K562 (cell line): Measurements from ENCODE around the gene CACNA1I. TPM values are rescaled to one million over a fixed set of nuclear protein-coding genes. Genes with fewer than 3 reads are reported as not detected.

ENCODE experiments used
- ATAC-seq: fragments of 200-7000 bp; cut with Tn5 transposase; 3 replicates; pipeline ENCODE4 v1.9.1; 2020; ENCODE audit warnings: moderate library complexity
- BruUV-seq: library from RNA; stranded (reverse); fragments of 400-500 nt; replicated peaks from 2 replicates; lab custom pipeline; 2021; lab: Mats Ljungman, UMichigan
- CTCF ChIA-PET: fragments of 300-600 bp; formaldehyde crosslinking; extraction: SDS; loops from one replicate; lab custom pipeline; 2021; ENCODE audit warnings: low intra/inter-chr PET ratio; lab: Yijun Ruan, JAX
- POLR2A ChIA-PET: fragments of 300-600, 350-650 bp; sonication (Branson Sonifier 250); formaldehyde crosslinking; extraction: SDS; loops from one replicate; lab custom pipeline; 2021; ENCODE audit warnings: antibody characterized with exemption, inconsistent platforms; lab: Yijun Ruan, JAX
- DNase-seq, 4 experiments: peaks; one replicate each; pipeline versions ENCODE4 v3.0.0 to v3.0.0-alpha.2; 2011 to 2018; ENCODE audit warnings: low spot score in 3 of 4, mixed read lengths in 3 of 4; ENCODE audit errors: extremely low read depth in 1 of 4
- FAIRE-seq: peaks from 2 replicates; lab custom pipeline; 2011; peaks lifted over from hg19 to GRCh38; lab: Jason Lieb, UNC
- H2AFZ ChIP-seq: 2 replicates; pipeline ENCODE4 v1.6.0; 2011; ENCODE audit warnings: low read depth, low read length, control low read depth, inconsistent platforms
- H3K27ac ChIP-seq: fragments of 200-600 bp; 3 replicates; pipeline ENCODE4 v1.8.0; 2011; ENCODE audit warnings: low read depth, mild to moderate bottlenecking, control low read depth, inconsistent platforms, low read length, moderate library complexity, mixed read lengths; ENCODE audit errors: extremely low read depth
- H3K27me3 ChIP-seq, 2 experiments: fragments of 300-600 bp in 1 of 2; 2 replicates in 1 of 2; 3 replicates in 1 of 2; pipeline versions ENCODE4 v1.6.0 to v1.8.0; 2011; ENCODE audit warnings: inconsistent platforms in 2 of 2, low read length in 2 of 2, mild to moderate bottlenecking in 1 of 2, mixed read lengths in 1 of 2, moderate library complexity in 1 of 2; ENCODE audit not compliant: control insufficient read depth in 2 of 2, insufficient read depth in 2 of 2
- H3K36me3 ChIP-seq: fragments of 300-600 bp; 3 replicates; pipeline ENCODE4 v1.8.0; 2011; ENCODE audit warnings: mild to moderate bottlenecking, low read length, inconsistent platforms; ENCODE audit not compliant: control insufficient read depth, insufficient read depth
- H3K4me1 ChIP-seq, 2 experiments: fragments of 200-600 bp in 1 of 2; replicated peaks in 1 of 2; 2 replicates in 1 of 2; 3 replicates in 1 of 2; pipeline versions ENCODE4 v1.5.1 to v1.8.0; 2011; ENCODE audit warnings: inconsistent platforms in 2 of 2, low read length in 2 of 2, mild to moderate bottlenecking in 1 of 2, mixed read lengths in 1 of 2, moderate library complexity in 1 of 2; ENCODE audit not compliant: control insufficient read depth in 2 of 2, insufficient read depth in 2 of 2
- H3K4me2 ChIP-seq: 2 replicates; pipeline ENCODE4 v1.6.1; 2011; ENCODE audit warnings: low read length, control low read depth, inconsistent platforms, mixed read lengths; ENCODE audit not compliant: insufficient read depth
- H3K4me3 ChIP-seq: fragments of 200-600 bp; sonication (generic), shearing (Covaris generic); 2 replicates; pipeline ENCODE4 v1.5.1; 2016; ENCODE audit warnings: control low read depth, inconsistent platforms
- H3K79me2 ChIP-seq: fragments of 200-600 bp; 3 replicates; pipeline ENCODE4 v1.8.0; 2011; ENCODE audit warnings: low read length, inconsistent platforms; ENCODE audit not compliant: control insufficient read depth, insufficient read depth
- H3K9ac ChIP-seq, 2 experiments: 2 replicates each; pipeline versions ENCODE4 v1.6.0 to v1.6.1; 2011; ENCODE audit warnings: low read depth in 2 of 2, low read length in 2 of 2, control low read depth in 1 of 2, inconsistent platforms in 1 of 2, mild to moderate bottlenecking in 1 of 2, mixed read lengths in 1 of 2; ENCODE audit not compliant: insufficient read depth in 1 of 2
- H3K9me1 ChIP-seq: one replicate; pipeline ENCODE4 v1.6.0; 2011; ENCODE audit warnings: inconsistent platforms, mild to moderate bottlenecking, low read length, moderate library complexity; ENCODE audit not compliant: control insufficient read depth, insufficient read depth
- H3K9me3 ChIP-seq: replicated peaks from 2 replicates; pipeline ENCODE4 v1.5.1; 2011; ENCODE audit warnings: low read depth, low read length, inconsistent platforms; ENCODE audit not compliant: control insufficient read depth, insufficient read depth
- H4K20me1 ChIP-seq: replicated peaks from 2 replicates; pipeline ENCODE4 v1.6.1; 2011; ENCODE audit warnings: low read length, inconsistent platforms, mixed read lengths; ENCODE audit not compliant: control insufficient read depth, insufficient read depth
- AFF1 ChIP-seq, 2 experiments: fragments of 450-650 bp; IDR thresholded peaks; 2 replicates each; pipeline ENCODE4 v1.6.1; 2018; ENCODE audit warnings: mild to moderate bottlenecking in 2 of 2, low read depth in 1 of 2; ENCODE audit not compliant: partially characterized antibody in 2 of 2
- CSDE1 ChIP-seq, 2 experiments: fragments of 450-650 bp; IDR thresholded peaks; 2 replicates each; pipeline ENCODE4 v1.6.1; 2016; ENCODE audit warnings: mild to moderate bottlenecking in 1 of 2
- GATAD2A ChIP-seq: fragments of 450-650 bp; IDR thresholded peaks from 2 replicates; pipeline ENCODE4 v1.6.1; 2017
- MEIS2 ChIP-seq: fragments of 450-650 bp; IDR thresholded peaks from 2 replicates; pipeline ENCODE4 v1.6.1; 2014; ENCODE audit warnings: mild to moderate bottlenecking; ENCODE audit not compliant: partially characterized antibody
- POLR2AphosphoS2 ChIP-seq: IDR thresholded peaks from 2 replicates; pipeline ENCODE4 v1.6.1; 2012; ENCODE audit warnings: low read length, improper control_type of control experiment
- POLR2AphosphoS5 ChIP-seq: IDR thresholded peaks from 2 replicates; pipeline ENCODE4 v1.6.1; 2011; ENCODE audit warnings: mild to moderate bottlenecking, low read depth, low read length, moderate library complexity; ENCODE audit not compliant: control insufficient read depth, insufficient read depth
- PRDM10 ChIP-seq: fragments of 450-650 bp; IDR thresholded peaks from 2 replicates; pipeline ENCODE4 v1.6.1; 2018; ENCODE audit not compliant: partially characterized antibody
- SRF ChIP-seq, 2 experiments: fragments of 250-450, 450-650 bp in 1 of 2; sonication (Bioruptor Pico) in 1 of 2; sonication (generic) in 1 of 2; formaldehyde crosslinking; IDR thresholded peaks; 2 replicates each; pipeline versions ENCODE4 v1.5.0 to v1.5.1; 2020 to 2022; ENCODE audit warnings: mild to moderate bottlenecking in 1 of 2, missing genetic modification reagents in 1 of 2
- ZC3H4 ChIP-seq: sonication (generic); formaldehyde crosslinking; IDR thresholded peaks from 2 replicates; pipeline ENCODE4 v1.9.0; 2021; ENCODE audit warnings: missing genetic modification reagents, borderline replicate concordance
- WGBS: fragments of 100-300 bp; shearing (Covaris generic); methylation state at CpG from one replicate; pipeline ENCODE4 v1.1.6; 2016; ENCODE audit warnings: low coverage, mixed read lengths; ENCODE audit not compliant: insufficient coverage; ENCODE audit errors: missing lambda C conversion rate; 5-methylcytosine and 5-hydroxymethylcytosine counted together
- in situ Hi-C: fragments of 300-500 bp; cut with MboI; formaldehyde crosslinking; loops from 4 replicates; pipeline ENCODE4 v1.15.0; 2018; ENCODE audit warnings: inconsistent platforms, mixed read lengths
- intact Hi-C: fragments of 100-400 bp; cut with micrococcal nuclease; formaldehyde crosslinking; loops from 2 replicates; pipeline ENCODE4 v1.14.2; 2022
- polyA plus RNA-seq, 8 experiments: library from polyadenylated mRNA; depleted of rRNA in 4 of 8; stranded (reverse) in 5 of 8; unstranded in 3 of 8; fragments of >200 nt; fragmentation: Nextera tagmentation in 2 of 8; fragmentation: Illumina TruSeq in 1 of 8; extraction: Ambion mirVana in 2 of 8; extraction: Trizol in 1 of 8; gene quantifications; 2 replicates each; pipeline versions ENCODE4 v1.2.1 to v1.2.3, GENCODE V29; 2011 to 2014; ENCODE audit warnings: inconsistent platforms in 1 of 8, missing spikeins in 1 of 8
- total RNA-seq, 7 experiments: library from RNA; depleted of rRNA in 6 of 7; stranded (reverse); fragments of >200 nt in 6 of 7; fragmentation: Illumina TruSeq in 2 of 7; extraction: Trizol in 2 of 7; gene quantifications; 2 replicates each; pipeline versions ENCODE4 v1.2.1 to v1.2.3, GENCODE V29; 2011 to 2021; ENCODE audit warnings: low replicate concordance in 1 of 7
- TF ChIP-seq, protein P1 (sequence below): fragments of 250-450 bp; sonication (Bioruptor Pico); IDR thresholded peaks from 2 replicates; pipeline ENCODE4 v1.8.0; 2022; ENCODE audit warnings: moderate library complexity, mild to moderate bottlenecking, inconsistent platforms

The CACNA1I gene
- total and polyA plus RNA-seq, 9 of the 15 experiments (the other 6 are each of a cell fraction or from before 2014, with no cell fraction given) = 0.01 to 0.79 (median 0.32) TPM; not detected in 1

DNA sequence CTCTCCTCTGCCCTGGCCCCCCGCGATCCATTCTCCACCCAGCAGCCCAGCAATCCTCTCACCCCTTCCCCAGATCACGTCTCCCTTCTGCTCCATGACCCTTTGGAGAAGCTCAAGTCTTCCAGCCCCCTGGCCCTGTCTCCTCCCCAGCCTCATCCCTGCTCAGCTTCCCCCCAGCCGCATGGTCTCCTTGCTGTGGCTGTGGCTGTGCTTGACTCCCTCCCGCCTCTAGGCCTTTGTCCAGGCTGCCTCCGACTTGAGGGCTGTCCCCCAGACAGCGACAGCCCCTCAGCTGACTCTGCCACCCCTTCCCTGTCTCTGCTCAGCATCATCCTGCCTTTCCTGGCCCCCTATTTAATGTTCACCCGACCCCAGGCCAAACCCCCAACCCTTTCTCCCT lies 59.3 kb downstream of the CACNA1I start:
- no TSS peak for BruUV-seq
- Histone ChIP-seq H4K20me1 (no peaks in the 10 kb centered on the region), H3K27ac (no peak overlapping the region), H3K9me1 (no peaks in the 10 kb centered on the region), H3K27me3 (no peaks in the 10 kb centered on the region), H3K9me3 (no peaks in the 10 kb centered on the region), H2AFZ (no peak overlapping the region), H3K79me2 (no peaks in the 10 kb centered on the region), H3K36me3 (no peaks in the 10 kb centered on the region), H3K4me3 (no peak overlapping the region), H3K9ac (no peak overlapping the region; a peak in 1 of 4 replicates), H3K4me2 (no peak overlapping the region), H3K4me1 (peaks cover 21 to 56% of the 10 kb centered on the region in 2 experiments)
- ChIA-PET CTCF (no interaction called here), POLR2A (interaction anchor here (0.6 kb wide), 2 partner anchors 8 to 1194 kb away, joined by 3 read pairs; no protein-coding TSS in a partner anchor)
- FAIRE-seq (no peak), DNase-seq (no peak), ATAC-seq (no peak)
- in situ Hi-C loops = no loop called here
- intact Hi-C loops = no loop called here
- 33% methylated on average over 3 of the region's 8 CpGs for WGBS
- TF ChIP-seq, protein P1, sequence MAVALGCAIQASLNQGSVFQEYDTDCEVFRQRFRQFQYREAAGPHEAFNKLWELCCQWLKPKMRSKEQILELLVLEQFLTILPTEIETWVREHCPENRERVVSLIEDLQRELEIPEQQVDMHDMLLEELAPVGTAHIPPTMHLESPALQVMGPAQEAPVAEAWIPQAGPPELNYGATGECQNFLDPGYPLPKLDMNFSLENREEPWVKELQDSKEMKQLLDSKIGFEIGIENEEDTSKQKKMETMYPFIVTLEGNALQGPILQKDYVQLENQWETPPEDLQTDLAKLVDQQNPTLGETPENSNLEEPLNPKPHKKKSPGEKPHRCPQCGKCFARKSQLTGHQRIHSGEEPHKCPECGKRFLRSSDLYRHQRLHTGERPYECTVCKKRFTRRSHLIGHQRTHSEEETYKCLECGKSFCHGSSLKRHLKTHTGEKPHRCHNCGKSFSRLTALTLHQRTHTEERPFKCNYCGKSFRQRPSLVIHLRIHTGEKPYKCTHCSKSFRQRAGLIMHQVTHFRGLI (CRISPR knock-in tag) = no peak
- TF ChIP-seq ZC3H4 (CRISPR knock-in tag) = no peak
- TF ChIP-seq POLR2AphosphoS2 = no peak
- TF ChIP-seq CSDE1 (IDR thresholded peaks at IDR 0.05) = no peak
- no peak for TF ChIP-seq SRF (CRISPR knock-in tag; IDR thresholded peaks at IDR 0.05)
- no peak for TF ChIP-seq PRDM10
- no peak for TF ChIP-seq GATAD2A
- no peak for TF ChIP-seq MEIS2
- no peak for TF ChIP-seq AFF1 (IDR thresholded peaks at IDR 0.05; ENCODE audit: low read depth in 1 of 2, partially characterized antibody in 2 of 2)
- TF ChIP-seq POLR2AphosphoS5 = no peak
